HEK293 (cell line): ENCODE data around the gene VPS11.

ENCODE experiments used
- FEZF1 ChIP-seq: fragments of 450-650 bp; formaldehyde crosslinking; IDR thresholded peaks from 2 replicates; pipeline ENCODE4 v1.5.1; 2016; ENCODE audit warnings: missing biosample characterization, missing genetic modification characterization
- KLF9 ChIP-seq: fragments of 450-650 bp; formaldehyde crosslinking; IDR thresholded peaks from 2 replicates; pipeline ENCODE4 v1.5.1; 2016; ENCODE audit warnings: missing biosample characterization, missing genetic modification characterization, low read depth
- SCRT2 ChIP-seq: fragments of 450-650 bp; formaldehyde crosslinking; IDR thresholded peaks from 2 replicates; pipeline ENCODE4 v1.5.1; 2016; ENCODE audit warnings: missing biosample characterization, missing genetic modification characterization
- WT1 ChIP-seq: fragments of 450-650 bp; formaldehyde crosslinking; IDR thresholded peaks from 2 replicates; pipeline ENCODE4 v1.5.1; 2016; ENCODE audit warnings: missing biosample characterization, missing genetic modification characterization
- ZEB2 ChIP-seq: fragments of 450-650 bp; formaldehyde crosslinking; IDR thresholded peaks from 2 replicates; pipeline ENCODE4 v1.5.1; 2016; ENCODE audit warnings: missing biosample characterization, missing genetic modification characterization
- ZFP3 ChIP-seq: fragments of 450-650 bp; formaldehyde crosslinking; IDR thresholded peaks from 2 replicates; pipeline ENCODE4 v1.5.1; 2016; ENCODE audit warnings: low read depth, missing biosample characterization, missing genetic modification characterization
- ZNF133 ChIP-seq: fragments of 450-650 bp; formaldehyde crosslinking; IDR thresholded peaks from 2 replicates; pipeline ENCODE4 v1.5.1; 2016; ENCODE audit warnings: missing biosample characterization, missing genetic modification characterization
- ZNF366 ChIP-seq: fragments of 450-650 bp; formaldehyde crosslinking; conservative IDR thresholded peaks from 2 replicates; pipeline ENCODE4 v1.5.1; 2016; ENCODE audit warnings: missing biosample characterization, missing genetic modification characterization
- ZNF423 ChIP-seq: fragments of 450-650 bp; formaldehyde crosslinking; IDR thresholded peaks from 2 replicates; pipeline ENCODE4 v1.5.1; 2016; ENCODE audit warnings: missing biosample characterization, missing genetic modification characterization
- ZNF510 ChIP-seq: fragments of 450-650 bp; formaldehyde crosslinking; IDR thresholded peaks from 2 replicates; pipeline ENCODE4 v1.5.1; 2018; ENCODE audit warnings: mild to moderate bottlenecking, missing genetic modification characterization, missing biosample characterization; ENCODE audit not compliant: insufficient replicate concordance
- ZNF514 ChIP-seq: fragments of 450-650 bp; formaldehyde crosslinking; IDR thresholded peaks from 2 replicates; pipeline ENCODE4 v1.5.1; 2016; ENCODE audit warnings: missing biosample characterization, missing genetic modification characterization
- ZNF707 ChIP-seq: fragments of 450-650 bp; formaldehyde crosslinking; IDR thresholded peaks from 2 replicates; pipeline ENCODE4 v1.5.1; 2016; ENCODE audit warnings: missing biosample characterization, missing genetic modification characterization
- ZNF785 ChIP-seq: fragments of 450-650 bp; formaldehyde crosslinking; IDR thresholded peaks from 2 replicates; pipeline ENCODE4 v1.5.1; 2016; ENCODE audit warnings: missing biosample characterization, missing genetic modification characterization
- TF ChIP-seq, protein P1 (sequence below): fragments of 450-650 bp; formaldehyde crosslinking; IDR thresholded peaks from 2 replicates; pipeline ENCODE4 v1.5.1; 2016; ENCODE audit warnings: missing biosample characterization, missing genetic modification characterization
- TF ChIP-seq, protein P2 (sequence below): fragments of 450-650 bp; formaldehyde crosslinking; optimal IDR thresholded peaks from 2 replicates; pipeline ENCODE3; 2016; ENCODE audit warnings: missing biosample characterization, mild to moderate bottlenecking, missing genetic modification characterization
- TF ChIP-seq, protein P3 (sequence below): fragments of 450-650 bp; formaldehyde crosslinking; IDR thresholded peaks from 2 replicates; pipeline ENCODE4 v1.5.1; 2016; ENCODE audit warnings: missing biosample characterization, missing genetic modification characterization
- TF ChIP-seq, protein P4 (sequence below): fragments of 450-650 bp; formaldehyde crosslinking; IDR thresholded peaks from 2 replicates; pipeline ENCODE4 v1.5.1; 2016; ENCODE audit warnings: missing biosample characterization, missing genetic modification characterization, borderline replicate concordance
- TF ChIP-seq, protein P5 (sequence below): fragments of 450-650 bp; formaldehyde crosslinking; IDR thresholded peaks from 2 replicates; pipeline ENCODE4 v1.5.1; 2016; ENCODE audit warnings: missing biosample characterization, missing genetic modification characterization
- TF ChIP-seq, protein P6 (sequence below): fragments of 450-650 bp; formaldehyde crosslinking; IDR thresholded peaks from 2 replicates; pipeline ENCODE4 v1.5.1; 2016; ENCODE audit warnings: missing biosample characterization, missing genetic modification characterization, borderline replicate concordance
- TF ChIP-seq, protein P7 (sequence below): fragments of 450-650 bp; formaldehyde crosslinking; IDR thresholded peaks from 2 replicates; pipeline ENCODE4 v1.5.1; 2016; ENCODE audit warnings: missing biosample characterization, missing genetic modification characterization
- TF ChIP-seq, protein P8 (sequence below): fragments of 450-650 bp; formaldehyde crosslinking; conservative IDR thresholded peaks from 2 replicates; pipeline ENCODE4 v1.5.1; 2016; ENCODE audit warnings: low read depth, missing biosample characterization, missing genetic modification characterization

The VPS11 gene

DNA sequence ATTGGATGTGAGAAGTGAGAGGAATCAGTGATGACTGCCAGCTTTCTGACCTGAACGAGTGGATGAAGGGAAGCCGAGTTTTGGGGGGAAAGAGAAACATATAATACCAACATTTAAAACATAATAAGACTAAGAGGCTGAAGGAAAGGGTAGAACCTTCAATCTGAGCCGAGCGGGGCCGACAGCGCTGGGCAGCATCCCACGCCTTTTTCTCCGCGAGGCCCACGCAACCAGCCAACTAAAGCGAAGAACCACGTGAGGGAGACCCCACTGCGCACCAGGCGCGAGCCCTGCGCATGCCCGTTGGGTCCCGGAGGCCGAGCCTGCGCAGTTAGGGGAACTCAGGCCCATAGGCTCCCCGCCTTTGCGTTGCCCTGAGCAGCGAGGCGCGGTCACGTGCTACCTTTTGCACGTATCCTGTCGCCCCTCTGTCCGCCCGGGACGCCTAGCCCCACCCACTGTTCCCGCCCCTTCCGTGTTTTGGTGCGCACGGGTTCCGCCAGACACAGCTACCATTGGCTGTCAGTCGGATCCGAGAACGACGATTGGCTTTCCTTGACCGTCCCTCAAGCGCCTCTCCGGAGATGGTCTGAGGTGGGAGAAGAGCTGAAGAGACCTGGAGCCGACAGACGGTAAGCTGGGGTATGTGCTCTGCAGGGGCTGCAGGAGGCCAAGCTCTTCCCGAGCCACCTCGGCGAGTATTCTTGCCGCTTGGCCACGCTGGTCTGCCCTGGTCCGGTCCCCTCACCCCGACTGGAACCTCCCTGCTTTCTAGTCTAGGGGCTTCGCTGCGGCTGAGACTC is 53.6 kb downstream of the VPS11 start, which contains the start of gene HINFP (continued):
- no peak for TF ChIP-seq ZFP3 (tag by site-specific recombination)
- TF ChIP-seq, protein P1, sequence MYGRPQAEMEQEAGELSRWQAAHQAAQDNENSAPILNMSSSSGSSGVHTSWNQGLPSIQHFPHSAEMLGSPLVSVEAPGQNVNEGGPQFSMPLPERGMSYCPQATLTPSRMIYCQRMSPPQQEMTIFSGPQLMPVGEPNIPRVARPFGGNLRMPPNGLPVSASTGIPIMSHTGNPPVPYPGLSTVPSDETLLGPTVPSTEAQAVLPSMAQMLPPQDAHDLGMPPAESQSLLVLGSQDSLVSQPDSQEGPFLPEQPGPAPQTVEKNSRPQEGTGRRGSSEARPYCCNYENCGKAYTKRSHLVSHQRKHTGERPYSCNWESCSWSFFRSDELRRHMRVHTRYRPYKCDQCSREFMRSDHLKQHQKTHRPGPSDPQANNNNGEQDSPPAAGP (tag by site-specific recombination) = peak; percentile 45; the same call in 1 of the 2 replicates
- TF ChIP-seq ZNF133 (tag by site-specific recombination) = no peak
- TF ChIP-seq, protein P2, sequence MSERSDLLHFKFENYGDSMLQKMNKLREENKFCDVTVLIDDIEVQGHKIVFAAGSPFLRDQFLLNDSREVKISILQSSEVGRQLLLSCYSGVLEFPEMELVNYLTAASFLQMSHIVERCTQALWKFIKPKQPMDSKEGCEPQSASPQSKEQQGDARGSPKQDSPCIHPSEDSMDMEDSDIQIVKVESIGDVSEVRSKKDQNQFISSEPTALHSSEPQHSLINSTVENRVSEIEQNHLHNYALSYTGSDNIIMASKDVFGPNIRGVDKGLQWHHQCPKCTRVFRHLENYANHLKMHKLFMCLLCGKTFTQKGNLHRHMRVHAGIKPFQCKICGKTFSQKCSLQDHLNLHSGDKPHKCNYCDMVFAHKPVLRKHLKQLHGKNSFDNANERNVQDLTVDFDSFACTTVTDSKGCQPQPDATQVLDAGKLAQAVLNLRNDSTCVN (tag by site-specific recombination) = peak; percentile 91
- 0 out of 2 replicates have a peak, but pooled peaks have one; percentile 47 for TF ChIP-seq ZEB2
- TF ChIP-seq ZNF423 (tag by site-specific recombination) = no peak
- TF ChIP-seq ZNF514 (tag by site-specific recombination) = no peak
- TF ChIP-seq, protein P3, sequence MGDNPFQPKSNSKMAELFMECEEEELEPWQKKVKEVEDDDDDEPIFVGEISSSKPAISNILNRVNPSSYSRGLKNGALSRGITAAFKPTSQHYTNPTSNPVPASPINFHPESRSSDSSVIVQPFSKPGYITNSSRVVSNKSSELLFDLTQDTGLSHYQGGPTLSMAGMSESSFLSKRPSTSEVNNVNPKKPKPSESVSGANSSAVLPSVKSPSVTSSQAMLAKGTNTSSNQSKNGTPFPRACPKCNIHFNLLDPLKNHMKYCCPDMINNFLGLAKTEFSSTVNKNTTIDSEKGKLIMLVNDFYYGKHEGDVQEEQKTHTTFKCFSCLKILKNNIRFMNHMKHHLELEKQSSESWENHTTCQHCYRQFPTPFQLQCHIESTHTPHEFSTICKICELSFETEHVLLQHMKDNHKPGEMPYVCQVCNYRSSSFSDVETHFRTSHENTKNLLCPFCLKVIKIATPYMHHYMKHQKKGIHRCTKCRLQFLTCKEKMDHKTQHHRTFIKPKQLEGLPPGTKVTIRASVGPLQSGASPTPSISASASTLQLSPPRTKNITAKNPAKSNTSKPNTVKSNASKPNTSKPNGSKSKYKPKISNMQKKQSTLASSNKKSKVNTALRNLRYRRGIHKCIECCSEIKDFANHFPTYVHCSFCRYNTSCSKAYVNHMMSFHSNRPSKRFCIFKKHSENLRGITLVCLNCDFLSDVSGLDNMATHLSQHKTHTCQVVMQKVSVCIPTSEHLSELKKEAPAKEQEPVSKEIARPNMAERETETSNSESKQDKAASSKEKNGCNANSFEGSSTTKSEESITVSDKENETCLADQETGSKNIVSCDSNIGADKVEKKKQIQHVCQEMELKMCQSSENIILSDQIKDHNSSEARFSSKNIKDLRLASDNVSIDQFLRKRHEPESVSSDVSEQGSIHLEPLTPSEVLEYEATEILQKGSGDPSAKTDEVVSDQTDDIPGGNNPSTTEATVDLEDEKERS (tag by site-specific recombination) = no peak
- TF ChIP-seq ZNF510 (tag by site-specific recombination) = no peak
- TF ChIP-seq, protein P4, sequence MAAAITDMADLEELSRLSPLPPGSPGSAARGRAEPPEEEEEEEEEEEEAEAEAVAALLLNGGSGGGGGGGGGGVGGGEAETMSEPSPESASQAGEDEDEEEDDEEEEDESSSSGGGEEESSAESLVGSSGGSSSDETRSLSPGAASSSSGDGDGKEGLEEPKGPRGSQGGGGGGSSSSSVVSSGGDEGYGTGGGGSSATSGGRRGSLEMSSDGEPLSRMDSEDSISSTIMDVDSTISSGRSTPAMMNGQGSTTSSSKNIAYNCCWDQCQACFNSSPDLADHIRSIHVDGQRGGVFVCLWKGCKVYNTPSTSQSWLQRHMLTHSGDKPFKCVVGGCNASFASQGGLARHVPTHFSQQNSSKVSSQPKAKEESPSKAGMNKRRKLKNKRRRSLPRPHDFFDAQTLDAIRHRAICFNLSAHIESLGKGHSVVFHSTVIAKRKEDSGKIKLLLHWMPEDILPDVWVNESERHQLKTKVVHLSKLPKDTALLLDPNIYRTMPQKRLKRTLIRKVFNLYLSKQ (tag by site-specific recombination) = no peak
- no peak for TF ChIP-seq SCRT2 (tag by site-specific recombination)
- TF ChIP-seq, protein P5, sequence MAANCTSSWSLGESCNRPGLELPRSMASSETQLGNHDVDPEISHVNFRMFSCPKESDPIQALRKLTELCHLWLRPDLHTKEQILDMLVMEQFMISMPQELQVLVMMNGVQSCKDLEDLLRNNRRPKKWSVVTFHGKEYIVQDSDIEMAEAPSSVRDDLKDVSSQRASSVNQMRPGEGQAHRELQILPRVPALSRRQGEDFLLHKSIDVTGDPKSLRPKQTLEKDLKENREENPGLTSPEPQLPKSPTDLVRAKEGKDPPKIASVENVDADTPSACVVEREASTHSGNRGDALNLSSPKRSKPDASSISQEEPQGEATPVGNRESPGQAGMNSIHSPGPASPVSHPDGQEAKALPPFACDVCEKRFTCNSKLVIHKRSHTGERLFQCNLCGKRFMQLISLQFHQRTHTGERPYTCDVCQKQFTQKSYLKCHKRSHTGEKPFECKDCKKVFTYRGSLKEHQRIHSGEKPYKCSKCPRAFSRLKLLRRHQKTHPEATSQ (tag by site-specific recombination) = no peak
- peak; percentile 17; the same call in 1 of the 2 replicates for TF ChIP-seq WT1 (tag by site-specific recombination)
- TF ChIP-seq, protein P6, sequence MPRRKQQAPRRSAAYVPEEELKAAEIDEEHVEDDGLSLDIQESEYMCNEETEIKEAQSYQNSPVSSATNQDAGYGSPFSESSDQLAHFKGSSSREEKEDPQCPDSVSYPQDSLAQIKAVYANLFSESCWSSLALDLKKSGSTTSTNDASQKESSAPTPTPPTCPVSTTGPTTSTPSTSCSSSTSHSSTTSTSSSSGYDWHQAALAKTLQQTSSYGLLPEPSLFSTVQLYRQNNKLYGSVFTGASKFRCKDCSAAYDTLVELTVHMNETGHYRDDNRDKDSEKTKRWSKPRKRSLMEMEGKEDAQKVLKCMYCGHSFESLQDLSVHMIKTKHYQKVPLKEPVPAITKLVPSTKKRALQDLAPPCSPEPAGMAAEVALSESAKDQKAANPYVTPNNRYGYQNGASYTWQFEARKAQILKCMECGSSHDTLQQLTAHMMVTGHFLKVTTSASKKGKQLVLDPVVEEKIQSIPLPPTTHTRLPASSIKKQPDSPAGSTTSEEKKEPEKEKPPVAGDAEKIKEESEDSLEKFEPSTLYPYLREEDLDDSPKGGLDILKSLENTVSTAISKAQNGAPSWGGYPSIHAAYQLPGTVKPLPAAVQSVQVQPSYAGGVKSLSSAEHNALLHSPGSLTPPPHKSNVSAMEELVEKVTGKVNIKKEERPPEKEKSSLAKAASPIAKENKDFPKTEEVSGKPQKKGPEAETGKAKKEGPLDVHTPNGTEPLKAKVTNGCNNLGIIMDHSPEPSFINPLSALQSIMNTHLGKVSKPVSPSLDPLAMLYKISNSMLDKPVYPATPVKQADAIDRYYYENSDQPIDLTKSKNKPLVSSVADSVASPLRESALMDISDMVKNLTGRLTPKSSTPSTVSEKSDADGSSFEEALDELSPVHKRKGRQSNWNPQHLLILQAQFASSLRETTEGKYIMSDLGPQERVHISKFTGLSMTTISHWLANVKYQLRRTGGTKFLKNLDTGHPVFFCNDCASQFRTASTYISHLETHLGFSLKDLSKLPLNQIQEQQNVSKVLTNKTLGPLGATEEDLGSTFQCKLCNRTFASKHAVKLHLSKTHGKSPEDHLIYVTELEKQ = no peak
- TF ChIP-seq FEZF1 (tag by site-specific recombination) = no peak
- TF ChIP-seq ZNF366 = peak; percentile 75
- TF ChIP-seq KLF9 = 0 out of 2 replicates have a peak, but pooled peaks have one; percentile 38
- TF ChIP-seq, protein P7, sequence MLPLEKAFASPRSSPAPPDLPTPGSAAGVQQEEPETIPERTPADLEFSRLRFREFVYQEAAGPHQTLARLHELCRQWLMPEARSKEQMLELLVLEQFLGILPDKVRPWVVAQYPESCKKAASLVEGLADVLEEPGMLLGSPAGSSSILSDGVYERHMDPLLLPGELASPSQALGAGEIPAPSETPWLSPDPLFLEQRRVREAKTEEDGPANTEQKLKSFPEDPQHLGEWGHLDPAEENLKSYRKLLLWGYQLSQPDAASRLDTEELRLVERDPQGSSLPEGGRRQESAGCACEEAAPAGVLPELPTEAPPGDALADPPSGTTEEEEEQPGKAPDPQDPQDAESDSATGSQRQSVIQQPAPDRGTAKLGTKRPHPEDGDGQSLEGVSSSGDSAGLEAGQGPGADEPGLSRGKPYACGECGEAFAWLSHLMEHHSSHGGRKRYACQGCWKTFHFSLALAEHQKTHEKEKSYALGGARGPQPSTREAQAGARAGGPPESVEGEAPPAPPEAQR (tag by site-specific recombination) = no peak
- TF ChIP-seq ZNF707 (tag by site-specific recombination) = no peak
- TF ChIP-seq ZNF785 (tag by site-specific recombination) = no peak
- TF ChIP-seq, protein P8, sequence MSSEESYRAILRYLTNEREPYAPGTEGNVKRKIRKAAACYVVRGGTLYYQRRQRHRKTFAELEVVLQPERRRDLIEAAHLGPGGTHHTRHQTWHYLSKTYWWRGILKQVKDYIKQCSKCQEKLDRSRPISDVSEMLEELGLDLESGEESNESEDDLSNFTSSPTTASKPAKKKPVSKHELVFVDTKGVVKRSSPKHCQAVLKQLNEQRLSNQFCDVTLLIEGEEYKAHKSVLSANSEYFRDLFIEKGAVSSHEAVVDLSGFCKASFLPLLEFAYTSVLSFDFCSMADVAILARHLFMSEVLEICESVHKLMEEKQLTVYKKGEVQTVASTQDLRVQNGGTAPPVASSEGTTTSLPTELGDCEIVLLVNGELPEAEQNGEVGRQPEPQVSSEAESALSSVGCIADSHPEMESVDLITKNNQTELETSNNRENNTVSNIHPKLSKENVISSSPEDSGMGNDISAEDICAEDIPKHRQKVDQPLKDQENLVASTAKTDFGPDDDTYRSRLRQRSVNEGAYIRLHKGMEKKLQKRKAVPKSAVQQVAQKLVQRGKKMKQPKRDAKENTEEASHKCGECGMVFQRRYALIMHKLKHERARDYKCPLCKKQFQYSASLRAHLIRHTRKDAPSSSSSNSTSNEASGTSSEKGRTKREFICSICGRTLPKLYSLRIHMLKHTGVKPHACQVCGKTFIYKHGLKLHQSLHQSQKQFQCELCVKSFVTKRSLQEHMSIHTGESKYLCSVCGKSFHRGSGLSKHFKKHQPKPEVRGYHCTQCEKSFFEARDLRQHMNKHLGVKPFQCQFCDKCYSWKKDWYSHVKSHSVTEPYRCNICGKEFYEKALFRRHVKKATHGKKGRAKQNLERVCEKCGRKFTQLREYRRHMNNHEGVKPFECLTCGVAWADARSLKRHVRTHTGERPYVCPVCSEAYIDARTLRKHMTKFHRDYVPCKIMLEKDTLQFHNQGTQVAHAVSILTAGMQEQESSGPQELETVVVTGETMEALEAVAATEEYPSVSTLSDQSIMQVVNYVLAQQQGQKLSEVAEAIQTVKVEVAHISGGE (tag by site-specific recombination) = no peak
